NCI-H2107 treated with DMSO at 0.1 percent for 48 hours (cell line): ENCODE measurements around the gene HERC3.

Experiments used
- DNase-seq: peaks from one replicate; lab custom pipeline; 2025; ENCODE audit not compliant: unreplicated experiment; lab: John Stamatoyannopoulos, UW

Gene HERC3

GRCh38 chr4:88744609-88745008 lies 152.3 kb downstream of the HERC3 start:
- DNase-seq = peak; percentile 12

GRCh38 chr4:88745175-88745574 lies 152.9 kb downstream of the HERC3 start:
- no peak for DNase-seq

- DNase-seq = no peak
Measured at GRCh38 chr4:88745581-88746163, 153.4 kb downstream of the HERC3 start.

GRCh38 chr4:88746206-88746605 lies 153.9 kb downstream of the HERC3 start:
- DNase-seq = no peak

GRCh38 chr4:88747351-88747750 lies 155.1 kb downstream of the HERC3 start:
- DNase-seq = peak; percentile 39

GRCh38 chr4:88750369-88750768 lies 158.1 kb downstream of the HERC3 start:
- DNase-seq = no peak

- no peak for DNase-seq
Measured at GRCh38 chr4:88751258-88752075, 159.2 kb downstream of the HERC3 start.

GRCh38 chr4:88752076-88752463 lies 159.8 kb downstream of the HERC3 start:
- no peak for DNase-seq

- peak; percentile 47 for DNase-seq
Measured at GRCh38 chr4:88752754-88753153, 160.5 kb downstream of the HERC3 start.

- no peak for DNase-seq
Measured at GRCh38 chr4:88753658-88754571, 161.6 kb downstream of the HERC3 start.

- no peak for DNase-seq
Measured at GRCh38 chr4:88754796-88755195, 162.5 kb downstream of the HERC3 start.

GRCh38 chr4:88755454-88755853 lies 163.2 kb downstream of the HERC3 start:
- DNase-seq = no peak

GRCh38 chr4:88756149-88756548 lies 163.9 kb downstream of the HERC3 start:
- DNase-seq = no peak

GRCh38 chr4:88757067-88757466 lies 164.8 kb downstream of the HERC3 start:
- no peak for DNase-seq

GRCh38 chr4:88757776-88758175 lies 165.5 kb downstream of the HERC3 start:
- no peak for DNase-seq
